SK-N-SH treated with all-trans-retinoic acid at 6 μM for 48 hours (cell line): Measurements from ENCODE around the gene CXCL8.

Source experiments
- BACH2 ChIP-seq: fragments of 250-450 bp; sonication (Bioruptor Pico); IDR thresholded peaks from 2 replicates; pipeline ENCODE4 v1.9.0; 2021; ENCODE audit warnings: mild to moderate bottlenecking, borderline replicate concordance
- RARB ChIP-seq: fragments of 250-450 bp; sonication (Bioruptor Pico); IDR thresholded peaks from 2 replicates; pipeline ENCODE4 v1.8.0; 2021; ENCODE audit warnings: mild to moderate bottlenecking, moderate library complexity
- TOX ChIP-seq: fragments of 250-450 bp; sonication (Bioruptor Pico); IDR thresholded peaks from 2 replicates; pipeline ENCODE4 v1.8.0; 2021; ENCODE audit warnings: mild to moderate bottlenecking, moderate library complexity, borderline replicate concordance
- ZFP30 ChIP-seq: fragments of 450-650 bp; formaldehyde crosslinking; IDR thresholded peaks from 2 replicates; pipeline ENCODE4 v1.5.0; 2022; ENCODE audit warnings: mild to moderate bottlenecking, moderate library complexity
- ZNF565 ChIP-seq: fragments of 450-650 bp; formaldehyde crosslinking; conservative IDR thresholded peaks from 2 replicates; pipeline ENCODE4 v1.5.0; 2020; ENCODE audit warnings: low read depth, mild to moderate bottlenecking, moderate library complexity

- no peak for TF ChIP-seq BACH2 (CRISPR knock-in tag)
- TF ChIP-seq ZFP30 (CRISPR knock-in tag), result no peak
- no peak for TF ChIP-seq TOX (CRISPR knock-in tag)
- no peak for TF ChIP-seq ZNF565
- TF ChIP-seq RARB (CRISPR knock-in tag), result no peak
Measured at GRCh38 chr4:73754934-73755333, 14.6 kb downstream of the CXCL8 start.
